ENCODE data around the gene CCDC30. TPM values are rescaled to one million over a fixed set of nuclear protein-coding genes. Genes with fewer than 3 reads are reported as not detected.
A peak's percentile ranks its signal among the peaks of the same experiment; 100 is the strongest.

Gene CCDC30
- polyA plus RNA-seq, 3 donors, result 0.95 to 1.5 (median 1.2) TPM

DNA sequence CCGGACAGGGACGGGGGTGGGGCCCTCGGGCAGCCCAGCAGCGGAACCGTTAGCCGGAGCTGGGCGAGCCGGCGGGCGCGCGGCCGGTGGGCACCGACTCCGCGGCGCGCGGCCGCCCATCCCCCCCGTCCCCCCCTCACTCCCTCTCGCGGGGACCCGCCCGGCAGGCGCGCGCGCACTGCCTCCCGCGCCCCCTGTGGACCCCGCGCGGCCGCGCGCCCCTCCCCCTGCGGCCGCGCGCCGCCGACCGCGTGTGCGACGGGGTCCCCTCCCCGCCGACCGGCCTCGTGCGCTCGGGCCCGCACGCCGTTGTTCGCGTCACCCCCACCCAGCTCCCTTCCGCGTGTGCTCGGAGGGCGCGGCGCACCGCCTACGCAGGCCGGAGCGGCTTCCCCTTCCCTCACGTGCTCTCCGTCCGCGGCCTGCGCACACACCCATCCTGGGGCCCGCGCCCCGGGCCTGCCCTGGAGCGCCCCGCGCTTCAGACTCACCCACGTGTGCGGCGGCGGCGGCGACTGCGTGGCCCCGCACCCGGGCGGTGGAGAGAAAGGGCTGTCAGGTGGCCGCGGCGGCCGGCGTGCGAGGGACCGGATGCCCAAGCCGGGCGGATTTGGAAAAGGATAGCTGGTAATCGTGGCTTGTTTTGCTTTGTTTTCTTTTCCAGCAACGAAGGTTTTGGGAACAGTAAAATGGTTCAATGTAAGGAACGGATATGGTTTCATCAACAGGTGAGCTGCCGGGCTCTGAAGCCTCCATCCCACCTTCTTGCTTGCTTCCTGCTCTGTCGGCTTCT is 219.8 kb downstream of the CCDC30 start:
- 0% methylated on average over 102 of the region's 103 CpGs for WGBS (ENCODE audit: insufficient coverage)
- no peaks in the 10 kb centered on the region for H3K9me3 ChIP-seq (replicated peaks in 1 of 2; ENCODE audit: control insufficient read depth in 1 of 2, insufficient read depth in 1 of 2, low read length in 2 of 2)
- peaks cover 33 to 36% of the 10 kb centered on the region in 2 donors for H3K36me3 Mint-ChIP-seq

DNA sequence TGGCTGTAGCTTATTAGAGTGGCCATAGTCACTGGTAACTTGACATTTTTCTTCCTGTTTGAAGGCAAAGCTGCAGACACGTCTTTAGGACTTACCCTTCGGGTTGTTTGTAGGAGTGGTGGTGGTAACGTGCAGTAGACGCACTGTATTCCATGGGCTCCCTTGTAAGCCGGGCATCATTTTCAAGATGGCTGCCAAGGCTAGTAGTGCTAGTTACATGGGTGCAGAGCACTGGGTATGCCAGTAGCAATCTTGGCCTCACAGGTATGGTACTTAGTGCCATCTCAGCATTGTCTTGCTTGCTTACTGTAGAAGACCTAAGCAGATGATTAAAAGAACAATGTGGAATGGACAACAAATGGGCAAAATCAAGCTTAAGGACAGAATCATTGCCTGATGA is 221.1 kb downstream of the CCDC30 start:
- Histone ChIP-seq H3K9ac (ENCODE audit: insufficient read depth, low read length, poor library complexity, severe bottlenecking) (no peak overlapping the region), H3K4me2 (replicated peaks; ENCODE audit: extremely low read depth, low read length, poor library complexity, severe bottlenecking) (peak overlapping the region; percentile 96), H3K36me3 (replicated peaks in 1 of 2; ENCODE audit: control insufficient read depth in 1 of 2, insufficient read depth in 2 of 2, low read length in 2 of 2) (peaks cover 14 to 46% of the 10 kb centered on the region in 2 donors), H3K79me2 (ENCODE audit: insufficient read depth, low read length) (peaks cover 73% of the 10 kb centered on the region), H3K9me3 (replicated peaks in 1 of 2; ENCODE audit: control insufficient read depth in 1 of 2, insufficient read depth in 1 of 2, low read length in 2 of 2) (no peaks in the 10 kb centered on the region), H3K4me1 (ENCODE audit: control insufficient read depth in 1 of 2, insufficient read depth in 2 of 2, low read length in 2 of 2) (peaks cover 36 to 50% of the 10 kb centered on the region in 2 donors), H3K27me3 (ENCODE audit: control insufficient read depth in 2 of 2, insufficient read depth in 2 of 2, low read length in 2 of 2) (no peaks in the 10 kb centered on the region), H3K27ac (ENCODE audit: low read depth in 1 of 2, low read length in 2 of 2) (peak overlapping the region in 1 of 2 donors; percentile 83), H2AFZ (ENCODE audit: insufficient read depth, low read depth, low read length, poor library complexity, severe bottlenecking) (no peak overlapping the region), H4K20me1 (ENCODE audit: insufficient read depth, low read length) (peaks cover 62% of the 10 kb centered on the region), H3K4me3 (replicated peaks in 1 of 3; ENCODE audit: low read depth in 2 of 3, low read length in 3 of 3) (peak overlapping the region in 2 of 3 experiments; percentile 82 to 95)
- no peaks in the 10 kb centered on the region for H3K27me3 Mint-ChIP-seq (ENCODE audit: low read depth in 3 of 3)
- 59% methylated on average over 5 of the region's 5 CpGs for WGBS (ENCODE audit: insufficient coverage)
- peaks cover 36 to 39% of the 10 kb centered on the region in 2 donors for H3K36me3 Mint-ChIP-seq
- intact Hi-C loops (cut with micrococcal nuclease), result loop anchor here (2.0 to 10.0 kb wide), 4 partner anchors 25 to 349 kb away; partner anchors contain the start of genes FOXJ3 (in 1 of the 2), PPCS (in 1 of the 2), PPIH (in 1 of the 2) and ZMYND12 (in 1 of the 2)
- peaks cover 61% of the 10 kb centered on the region for H3K4me1 Mint-ChIP-seq
- peak overlapping the region; percentile 60 to 90 for H3K4me3 Mint-ChIP-seq
- H3K9me3 Mint-ChIP-seq, result no peaks in the 10 kb centered on the region
- peak overlapping the region; percentile 32 to 93 (median 42) for H3K27ac Mint-ChIP-seq
- no peak for DNase-seq
- TF ChIP-seq, protein P1, sequence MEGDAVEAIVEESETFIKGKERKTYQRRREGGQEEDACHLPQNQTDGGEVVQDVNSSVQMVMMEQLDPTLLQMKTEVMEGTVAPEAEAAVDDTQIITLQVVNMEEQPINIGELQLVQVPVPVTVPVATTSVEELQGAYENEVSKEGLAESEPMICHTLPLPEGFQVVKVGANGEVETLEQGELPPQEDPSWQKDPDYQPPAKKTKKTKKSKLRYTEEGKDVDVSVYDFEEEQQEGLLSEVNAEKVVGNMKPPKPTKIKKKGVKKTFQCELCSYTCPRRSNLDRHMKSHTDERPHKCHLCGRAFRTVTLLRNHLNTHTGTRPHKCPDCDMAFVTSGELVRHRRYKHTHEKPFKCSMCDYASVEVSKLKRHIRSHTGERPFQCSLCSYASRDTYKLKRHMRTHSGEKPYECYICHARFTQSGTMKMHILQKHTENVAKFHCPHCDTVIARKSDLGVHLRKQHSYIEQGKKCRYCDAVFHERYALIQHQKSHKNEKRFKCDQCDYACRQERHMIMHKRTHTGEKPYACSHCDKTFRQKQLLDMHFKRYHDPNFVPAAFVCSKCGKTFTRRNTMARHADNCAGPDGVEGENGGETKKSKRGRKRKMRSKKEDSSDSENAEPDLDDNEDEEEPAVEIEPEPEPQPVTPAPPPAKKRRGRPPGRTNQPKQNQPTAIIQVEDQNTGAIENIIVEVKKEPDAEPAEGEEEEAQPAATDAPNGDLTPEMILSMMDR (IDR thresholded peaks at IDR 0.05), result no peak

More for the DNA sequence above, 219.8 kb downstream of the CCDC30 start:
- Mint-ChIP-seq H3K9me3 (no peaks in the 10 kb centered on the region), H3K4me1 (peaks cover 56% of the 10 kb centered on the region), H3K4me3 (peak overlapping the region; percentile 80 to 90), H3K27ac (peak overlapping the region; percentile 73 to 93 (median 86)), H3K27me3 (ENCODE audit: low read depth in 3 of 3) (no peaks in the 10 kb centered on the region)
- Histone ChIP-seq H3K36me3 (replicated peaks in 1 of 2; ENCODE audit: control insufficient read depth in 1 of 2, insufficient read depth in 2 of 2, low read length in 2 of 2) (peaks cover 11 to 34% of the 10 kb centered on the region in 2 donors), H2AFZ (ENCODE audit: insufficient read depth, low read depth, low read length, poor library complexity, severe bottlenecking) (no peak overlapping the region), H3K79me2 (ENCODE audit: insufficient read depth, low read length) (peaks cover 61% of the 10 kb centered on the region), H4K20me1 (ENCODE audit: insufficient read depth, low read length) (peaks cover 50% of the 10 kb centered on the region), H3K27ac (ENCODE audit: low read depth in 1 of 2, low read length in 2 of 2) (peak overlapping the region; percentile 78 to 83), H3K27me3 (ENCODE audit: control insufficient read depth in 2 of 2, insufficient read depth in 2 of 2, low read length in 2 of 2) (no peaks in the 10 kb centered on the region), H3K4me3 (replicated peaks in 1 of 3; ENCODE audit: low read depth in 2 of 3, low read length in 3 of 3) (peak overlapping the region; percentile 58 to 95 (median 85)), H3K4me2 (replicated peaks; ENCODE audit: extremely low read depth, low read length, poor library complexity, severe bottlenecking) (peak overlapping the region; percentile 96), H3K9ac (ENCODE audit: insufficient read depth, low read length, poor library complexity, severe bottlenecking) (peak overlapping the region; percentile 85), H3K4me1 (ENCODE audit: control insufficient read depth in 1 of 2, insufficient read depth in 2 of 2, low read length in 2 of 2) (peaks cover 36 to 50% of the 10 kb centered on the region in 2 donors)
- intact Hi-C loops (cut with micrococcal nuclease), result loop anchor here (2.0 to 10.0 kb wide), 5 partner anchors 22 to 348 kb away; partner anchors contain the start of genes C1orf50 (in 1 of the 2), FOXJ3 (in 1 of the 2), P3H1 (in 1 of the 2) and PPCS (in 1 of the 2)
- DNase-seq, result peak; percentile 78 to 89 (median 84)
- TF ChIP-seq, protein P1 (IDR thresholded peaks at IDR 0.05), result no peak
